Heart left ventricle (tissue), 16 donors: ENCODE data around the gene ATP9B. TPM values are rescaled to one million over a fixed set of nuclear protein-coding genes. Genes with fewer than 3 reads are reported as not detected.

Experiments
- ATAC-seq, 4 donors: fragments of 200-7000 bp; cut with Tn5 transposase; one replicate each; pipeline ENCODE4 v1.9.1; 2020 to 2022; ENCODE audit warnings: moderate library complexity in 4 of 4, mild to moderate bottlenecking in 3 of 4, moderate number of reproducible peaks in 1 of 4
- DNase-seq, 5 donors: peaks; one replicate each; pipeline ENCODE4 v3.0.0-alpha.2; 2020
- H3K27ac ChIP-seq, 12 donors: fragments of 200-600 bp; sonication (generic) in 4 of 12; one replicate each; pipeline versions ENCODE4 v1.5.0 to v1.8.0; 2016 to 2022; ENCODE audit warnings: mild to moderate bottlenecking in 2 of 12
- H3K27me3 ChIP-seq, 9 donors: fragments of 200-600 bp; sonication (generic) in 2 of 9; one replicate each; pipeline versions ENCODE4 v1.5.1 to v1.8.0; 2016 to 2022; ENCODE audit warnings: mild to moderate bottlenecking in 3 of 9
- H3K36me3 ChIP-seq, 9 donors: fragments of 200-600 bp; sonication (generic) in 2 of 9; one replicate each; pipeline versions ENCODE4 v1.5.0 to v1.8.0; 2018 to 2022; ENCODE audit warnings: mild to moderate bottlenecking in 2 of 9
- H3K4me1 ChIP-seq, 12 donors: fragments of 200-600 bp; sonication (generic) in 4 of 12; one replicate each; pipeline versions ENCODE4 v1.5.0 to v1.8.0; 2016 to 2022; ENCODE audit warnings: mild to moderate bottlenecking in 3 of 12
- H3K4me3 ChIP-seq, 12 donors: fragments of 200-600 bp; sonication (generic) in 4 of 12; one replicate each; pipeline versions ENCODE4 v1.5.0 to v1.8.0; 2017 to 2022; ENCODE audit warnings: mild to moderate bottlenecking in 9 of 12, moderate library complexity in 4 of 12
- H3K9me3 ChIP-seq, 12 donors: fragments of 200-600 bp; sonication (generic) in 4 of 12; one replicate each; pipeline versions ENCODE4 v1.5.0 to v1.8.0; 2016 to 2022; ENCODE audit warnings: mild to moderate bottlenecking in 1 of 12
- CTCF ChIP-seq, 12 donors: fragments of 200-600 bp; sonication (generic) in 4 of 12; IDR thresholded peaks; one replicate each; pipeline versions ENCODE4 v1.5.0 to v1.8.0; 2018 to 2022; ENCODE audit warnings: antibody characterized with exemption in 12 of 12, mild to moderate bottlenecking in 5 of 12
- POLR2A ChIP-seq, 2 donors: fragments of 450-650 bp; IDR thresholded peaks; one replicate each; pipeline ENCODE4 v1.6.1; 2017; ENCODE audit warnings: antibody characterized with exemption in 2 of 2, mild to moderate bottlenecking in 2 of 2, moderate library complexity in 2 of 2
- WGBS, 4 donors: extraction: QIAGEN DNeasy Blood & Tissue Kit in 2 of 4; methylation state at CpG; one replicate each; pipeline versions ENCODE4 v1.1.5 to v1.1.7; 2013 to 2018; 5-methylcytosine and 5-hydroxymethylcytosine counted together
- intact Hi-C, 10 donors: fragments of 100-400 bp; cut with DNase I; formaldehyde crosslinking; loops; one replicate each; pipeline versions ENCODE4 v1.11.1 to v1.14.2; 2022
- polyA plus RNA-seq, 2 donors: library from polyadenylated mRNA; stranded (reverse); fragments of 200-250 nt; gene quantifications; one replicate each; pipeline ENCODE4 v1.2.3, GENCODE V29; 2013
- total RNA-seq, 9 donors: library from RNA; depleted of rRNA in 2 of 9; stranded (reverse); fragments of >200 nt in 2 of 9; fragmentation: NEBNext Ultra II Directional in 3 of 9; extraction: Animal tissue kit (Norgen Biotek cat#: 25700) in 3 of 9; gene quantifications; one replicate each; pipeline versions ENCODE4 v1.1.0 to v1.2.4, GENCODE V29; 2016 to 2023
- donor health status: ischemic (EF 13 %, LVEDD 7.1; RV severe dilation, severe dysfunction).
- donor health status: healthy with polysubstance abuse.
- donor health status: DM: no; HTN: yes; CAD: no.
- donor health status: DM: no; HTN: no; CAD: no.
- donor health status: ischemic (EF 25% LVEDD 6.9; RV normal size, moderate dysfunction).
- donor health status: ischemic (EF 25% LVEDD 5.7; RV mildly dilated, moderate dysfunction).
- donor health status: healthy.
- donor health status: DM: yes; HTN: yes; CAD: no.
- donor health status: ischemic (EF 35%, LVEDD 5.7; RV mildly dilated, moderate dysfunction).
- donor health status: nonischemic (EF 11% LVEDD 7.7; RV severe dilation, severe dysfunction).
- donor health status: DM: yes; HTN: yes; CAD: no.
- donor health status: PGD.
- donor health status: ischemic (EF 29% LVEDD 5.4; RV normal size, mild dysfunction).
- donor health status: nonischemic (EF 23%, LVEDD 6.1; RV moderate dilation, normal function).

Gene ATP9B
- total and polyA plus RNA-seq, 11 donors, result 7.4 to 23.9 (median 12.8) TPM

DNA sequence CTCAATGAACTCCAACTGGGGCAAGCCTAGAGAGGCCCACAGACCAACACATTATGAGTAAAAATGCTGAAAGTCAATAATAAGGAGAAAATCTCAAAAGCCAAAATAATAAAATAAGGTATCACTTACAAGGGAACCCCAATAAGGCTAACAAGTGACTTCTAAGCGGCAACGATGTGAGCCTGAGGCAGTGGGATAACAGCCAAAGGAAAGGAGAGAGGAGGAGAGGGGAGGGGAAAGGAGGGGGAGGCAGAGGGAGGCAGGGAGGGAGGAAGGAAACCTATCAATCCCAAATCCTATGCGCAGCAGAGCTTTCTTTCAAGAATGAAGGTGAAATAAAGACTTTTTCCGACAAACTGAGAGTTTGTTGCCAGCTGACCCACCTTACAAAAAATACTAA is 320.5 kb downstream of the ATP9B start:
- no peak overlapping the region for H3K27ac ChIP-seq
- no peak overlapping the region for H3K4me3 ChIP-seq
- ATAC-seq (no peak), DNase-seq (no peak)
- H3K9me3 ChIP-seq, result no peaks in the 10 kb centered on the region
- peaks cover 0 to 21% (median 12%) of the 10 kb centered on the region in 12 donors for H3K4me1 ChIP-seq
- WGBS, 4 donors, result 21 to 33% (median 28%) methylated on average over 4 of the region's 4 CpGs
- no peak for TF ChIP-seq POLR2A (IDR thresholded peaks at IDR 0.05)
- TF ChIP-seq CTCF (IDR thresholded peaks at IDR 0.05), result no peak
- H3K36me3 ChIP-seq, result no peaks in the 10 kb centered on the region
- intact Hi-C loops, result loop anchor here in 5 of 10 donors (5.0 to 10.0 kb wide), 5 partner anchors 68 to 645 kb away; partner anchors contain the start of gene RBFA (in 1 of the 5)
- H3K27me3 ChIP-seq, result peaks cover 0 to 48% (median 0%) of the 10 kb centered on the region in 9 donors

DNA sequence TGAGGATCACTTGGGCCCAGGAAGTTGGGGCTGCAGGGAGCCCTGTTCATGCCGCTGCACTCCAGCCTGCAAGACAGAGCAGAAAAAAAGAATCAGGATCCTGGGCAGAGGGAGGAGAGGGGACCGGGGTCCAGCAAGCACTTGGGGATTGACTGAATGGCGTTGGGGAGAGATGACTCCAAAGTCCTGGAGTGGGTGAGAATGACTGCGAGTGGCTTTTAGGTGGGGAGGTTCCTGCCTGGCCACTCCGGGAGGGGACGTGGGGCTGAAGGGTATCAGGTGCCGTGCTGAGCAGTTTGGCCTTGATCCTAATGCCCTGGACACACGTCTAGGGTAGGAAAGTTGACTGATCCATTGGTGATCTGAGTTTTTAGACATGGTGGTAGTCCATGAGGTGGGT is 323.0 kb downstream of the ATP9B start:
- no peak overlapping the region for H3K27ac ChIP-seq
- no peaks in the 10 kb centered on the region for H3K36me3 ChIP-seq
- ATAC-seq, result no peak
- peaks cover 0 to 42% (median 24%) of the 10 kb centered on the region in 12 donors for H3K4me1 ChIP-seq
- H3K9me3 ChIP-seq, result no peaks in the 10 kb centered on the region
- DNase-seq, result no peak
- H3K4me3 ChIP-seq, result no peak overlapping the region
- peaks cover 0 to 57% (median 0%) of the 10 kb centered on the region in 9 donors for H3K27me3 ChIP-seq
- intact Hi-C loops, result loop anchor here in 5 of 10 donors (2.0 to 10.0 kb wide), 6 partner anchors 65 to 643 kb away; partner anchors contain the start of gene RBFA (in 1 of the 5)
- no peak for TF ChIP-seq CTCF (IDR thresholded peaks at IDR 0.05)
- TF ChIP-seq POLR2A (IDR thresholded peaks at IDR 0.05), result no peak
- 86 to 94% (median 91%) methylated on average over 8 of the region's 8 CpGs for WGBS, 4 donors

GRCh38 chr18:79393181-79393634 is 324.0 kb downstream of the ATP9B start:
- ATAC-seq, result peak in 3 of 4 donors; percentile 5 to 30 (median 9)
- DNase-seq, result peak in 2 of 5 donors; percentile 63 to 72
- no peaks in the 10 kb centered on the region for H3K36me3 ChIP-seq
- peak overlapping the region; percentile 35 to 88 (median 60) for H3K4me3 ChIP-seq
- WGBS, 4 donors, result 3 to 10% (median 8%) methylated on average over 16 to 30 of the region's 30 CpGs
- H3K4me1 ChIP-seq, result peaks cover 0 to 42% (median 24%) of the 10 kb centered on the region in 12 donors
- H3K27ac ChIP-seq, result peak overlapping the region; percentile 87 to 97 (median 95)
- intact Hi-C loops, result loop anchor here in 5 of 10 donors (1.0 to 10.0 kb wide), 7 partner anchors 64 to 642 kb away; partner anchors contain the start of gene RBFA (in 1 of the 5)
- H3K9me3 ChIP-seq, result no peaks in the 10 kb centered on the region
- TF ChIP-seq CTCF (IDR thresholded peaks at IDR 0.05) (no peak), POLR2A (IDR thresholded peaks at IDR 0.05) (no peak)
- H3K27me3 ChIP-seq, result peaks cover 0 to 54% (median 0%) of the 10 kb centered on the region in 9 donors

GRCh38 chr18:79393635-79394533 is 324.7 kb downstream of the ATP9B start:
- Histone ChIP-seq H3K36me3 (no peaks in the 10 kb centered on the region), H3K4me3 (peak overlapping the region; percentile 35 to 88 (median 60)), H3K27ac (peak overlapping the region; percentile 87 to 97 (median 95)), H3K9me3 (no peaks in the 10 kb centered on the region), H3K27me3 (peaks cover 0 to 49% (median 0%) of the 10 kb centered on the region in 9 donors), H3K4me1 (peaks cover 0 to 44% (median 25%) of the 10 kb centered on the region in 12 donors)
- intact Hi-C loops, result loop anchor here in 6 of 10 donors (1.0 to 10.0 kb wide), 8 partner anchors 63 to 641 kb away; partner anchors contain the start of gene RBFA (in 1 of the 6)
- peak; percentile 23 to 43 for TF ChIP-seq POLR2A (IDR thresholded peaks at IDR 0.05)
- no peak for TF ChIP-seq CTCF (IDR thresholded peaks at IDR 0.05)
- DNase-seq, result peak; percentile 95 to 97 (median 96)
- 0 to 1% (median 1%) methylated on average over 47 to 80 of the region's 83 CpGs for WGBS, 4 donors
- peak; percentile 62 to 86 (median 80) for ATAC-seq
